ENCODE data around the gene COMT. TPM values are rescaled to one million over a fixed set of nuclear protein-coding genes. Genes with fewer than 3 reads are reported as not detected.

Gene COMT
- total and polyA plus RNA-seq, 7 donors = 63.6 to 146 (median 117) TPM

DNA sequence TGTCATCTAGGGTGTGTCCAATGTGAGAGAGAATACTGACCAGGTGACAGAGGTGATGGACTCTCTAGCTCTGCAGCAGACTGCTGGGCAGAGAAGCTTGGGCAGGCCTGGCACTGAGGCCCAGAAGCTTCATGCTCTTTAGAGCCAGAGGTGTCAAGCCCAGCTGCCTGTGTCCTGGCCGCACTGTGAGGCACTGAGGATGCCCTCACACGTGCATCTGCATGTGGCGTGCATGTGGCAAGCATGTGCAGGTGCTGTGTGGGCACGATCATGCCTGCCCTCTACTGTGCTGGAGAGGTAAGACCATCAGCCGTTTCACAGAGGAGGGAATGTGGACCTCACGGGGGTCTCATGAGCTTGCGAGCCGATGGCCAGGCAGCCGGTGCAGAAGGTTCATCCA, 15.9 kb downstream of the COMT start:
- ATAC-seq (no peak), DNase-seq (peak in 1 of 2 donors; percentile 53)
- no peaks in the 10 kb centered on the region for H3K36me3 ChIP-seq (ENCODE audit: insufficient read depth in 1 of 2, low read depth in 1 of 2)
- H3K27me3 ChIP-seq (ENCODE audit: insufficient read depth in 3 of 3, low read length in 2 of 3) = no peaks in the 10 kb centered on the region
- intact Hi-C loops (cut with DNase I) = no loop called here
- H3K9me3 ChIP-seq = no peaks in the 10 kb centered on the region
- no peak overlapping the region for H3K27ac ChIP-seq
- peaks cover 28% of the 10 kb centered on the region for H3K4me1 ChIP-seq
- TF ChIP-seq, protein P1, sequence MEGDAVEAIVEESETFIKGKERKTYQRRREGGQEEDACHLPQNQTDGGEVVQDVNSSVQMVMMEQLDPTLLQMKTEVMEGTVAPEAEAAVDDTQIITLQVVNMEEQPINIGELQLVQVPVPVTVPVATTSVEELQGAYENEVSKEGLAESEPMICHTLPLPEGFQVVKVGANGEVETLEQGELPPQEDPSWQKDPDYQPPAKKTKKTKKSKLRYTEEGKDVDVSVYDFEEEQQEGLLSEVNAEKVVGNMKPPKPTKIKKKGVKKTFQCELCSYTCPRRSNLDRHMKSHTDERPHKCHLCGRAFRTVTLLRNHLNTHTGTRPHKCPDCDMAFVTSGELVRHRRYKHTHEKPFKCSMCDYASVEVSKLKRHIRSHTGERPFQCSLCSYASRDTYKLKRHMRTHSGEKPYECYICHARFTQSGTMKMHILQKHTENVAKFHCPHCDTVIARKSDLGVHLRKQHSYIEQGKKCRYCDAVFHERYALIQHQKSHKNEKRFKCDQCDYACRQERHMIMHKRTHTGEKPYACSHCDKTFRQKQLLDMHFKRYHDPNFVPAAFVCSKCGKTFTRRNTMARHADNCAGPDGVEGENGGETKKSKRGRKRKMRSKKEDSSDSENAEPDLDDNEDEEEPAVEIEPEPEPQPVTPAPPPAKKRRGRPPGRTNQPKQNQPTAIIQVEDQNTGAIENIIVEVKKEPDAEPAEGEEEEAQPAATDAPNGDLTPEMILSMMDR (IDR thresholded peaks at IDR 0.05) = peak; percentile 8
- WGBS, 3 donors = 78 to 87% (median 87%) methylated on average over 9 of the region's 9 CpGs
- H3K4me3 ChIP-seq = no peak overlapping the region

DNA sequence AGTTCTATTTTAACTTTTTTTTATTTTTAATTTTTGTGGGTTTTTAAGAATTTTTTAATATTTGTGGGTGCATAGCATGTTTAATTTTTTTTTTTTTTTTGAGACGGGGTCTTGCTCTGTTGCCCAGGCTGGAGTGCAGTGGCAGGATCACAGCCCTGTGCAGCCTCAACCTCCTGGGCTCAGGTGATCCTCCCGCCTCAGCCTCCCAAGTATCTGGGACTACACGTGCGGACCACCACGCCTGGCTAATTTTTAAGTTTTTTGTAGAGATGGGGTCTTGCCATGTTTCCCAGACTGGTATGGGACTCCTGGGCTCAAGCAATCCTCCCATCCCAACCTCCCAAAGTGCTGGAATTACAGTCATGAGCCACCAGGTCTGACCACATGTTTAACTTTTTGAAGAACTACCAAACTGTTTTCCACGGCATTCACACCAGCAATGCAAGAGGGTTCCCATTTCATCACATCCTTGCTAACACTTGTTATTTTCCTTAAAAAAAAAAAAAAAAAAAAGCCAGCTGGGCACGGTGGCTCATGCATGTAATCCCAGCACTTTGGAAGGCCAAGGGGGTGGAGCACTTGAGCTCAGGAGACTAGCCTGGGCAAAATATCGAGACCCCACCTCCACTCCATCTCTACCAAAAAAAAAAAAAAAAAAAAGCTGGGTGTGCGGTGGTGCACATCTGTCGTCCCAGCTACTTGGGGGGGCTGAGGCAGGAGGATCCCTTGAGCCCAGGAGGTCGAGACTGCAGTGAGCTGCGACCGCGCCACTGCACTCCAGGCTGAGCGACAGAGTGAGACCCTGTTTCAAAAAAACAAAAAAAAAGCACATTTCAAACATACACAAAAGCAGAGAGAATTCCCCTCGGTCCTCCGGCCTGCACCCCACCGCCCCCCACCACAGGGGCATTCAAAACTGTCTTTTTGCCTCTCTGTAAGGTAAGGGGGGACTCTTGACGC, 16.8 kb downstream of the COMT start:
- no peaks in the 10 kb centered on the region for H3K27me3 ChIP-seq (ENCODE audit: insufficient read depth in 3 of 3, low read length in 2 of 3)
- intact Hi-C loops (cut with DNase I) = no loop called here
- H3K27ac ChIP-seq = no peak overlapping the region
- H3K9me3 ChIP-seq = no peaks in the 10 kb centered on the region
- ATAC-seq = no peak
- H3K4me1 ChIP-seq = peaks cover 24% of the 10 kb centered on the region
- H3K36me3 ChIP-seq (ENCODE audit: insufficient read depth in 1 of 2, low read depth in 1 of 2) = peaks cover 0 to 8% of the 10 kb centered on the region in 2 donors
- TF ChIP-seq, protein P1 (IDR thresholded peaks at IDR 0.05) = no peak
- peak in 1 of 2 donors; percentile 60 for DNase-seq
- WGBS, 3 donors = 73 to 86% (median 80%) methylated on average over 18 to 19 of the region's 19 CpGs
- H3K4me3 ChIP-seq = no peak overlapping the region

DNA sequence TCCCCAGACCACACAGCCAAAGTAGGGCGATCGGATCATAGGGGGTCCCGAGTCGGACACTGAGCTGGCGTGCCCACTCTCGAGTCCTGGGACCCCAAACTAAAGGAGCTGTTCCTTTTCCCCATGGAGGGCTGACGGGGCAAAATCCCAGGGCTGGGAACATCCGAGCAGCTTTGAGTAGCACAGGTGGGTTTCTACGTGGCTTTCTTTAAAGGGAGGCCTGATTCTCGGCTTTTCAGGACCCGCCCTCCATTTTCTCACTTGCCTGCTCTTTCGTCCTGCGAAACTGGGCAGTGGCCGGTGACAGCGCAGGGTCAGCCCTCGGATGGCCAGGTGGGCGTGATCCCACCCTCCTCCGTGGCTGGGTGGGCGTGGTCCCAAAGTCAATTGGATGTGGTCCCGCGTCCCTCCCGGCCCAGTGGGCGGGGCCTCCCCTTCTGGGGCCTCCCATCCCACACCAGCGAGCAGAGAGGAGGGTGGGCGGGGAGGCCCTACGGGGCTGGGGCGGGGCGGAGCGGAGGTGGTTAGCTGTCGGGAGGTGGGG, 17.5 kb downstream of the COMT start:
- H3K4me1 ChIP-seq = peaks cover 24% of the 10 kb centered on the region
- TF ChIP-seq, protein P1 (IDR thresholded peaks at IDR 0.05) = no peak
- intact Hi-C loops (cut with DNase I) = no loop called here
- H3K27ac ChIP-seq = no peak overlapping the region
- DNase-seq (peak; percentile 72 to 78), ATAC-seq (peak in 2 of 4 donors; percentile 15)
- H3K9me3 ChIP-seq = no peaks in the 10 kb centered on the region
- H3K27me3 ChIP-seq (ENCODE audit: insufficient read depth in 3 of 3, low read length in 2 of 3) = no peaks in the 10 kb centered on the region
- H3K4me3 ChIP-seq = peak overlapping the region; percentile 6
- 57 to 61% (median 58%) methylated on average over 29 to 30 of the region's 30 CpGs for WGBS, 3 donors
- H3K36me3 ChIP-seq (ENCODE audit: insufficient read depth in 1 of 2, low read depth in 1 of 2) = peaks cover 0 to 16% of the 10 kb centered on the region in 2 donors

DNA sequence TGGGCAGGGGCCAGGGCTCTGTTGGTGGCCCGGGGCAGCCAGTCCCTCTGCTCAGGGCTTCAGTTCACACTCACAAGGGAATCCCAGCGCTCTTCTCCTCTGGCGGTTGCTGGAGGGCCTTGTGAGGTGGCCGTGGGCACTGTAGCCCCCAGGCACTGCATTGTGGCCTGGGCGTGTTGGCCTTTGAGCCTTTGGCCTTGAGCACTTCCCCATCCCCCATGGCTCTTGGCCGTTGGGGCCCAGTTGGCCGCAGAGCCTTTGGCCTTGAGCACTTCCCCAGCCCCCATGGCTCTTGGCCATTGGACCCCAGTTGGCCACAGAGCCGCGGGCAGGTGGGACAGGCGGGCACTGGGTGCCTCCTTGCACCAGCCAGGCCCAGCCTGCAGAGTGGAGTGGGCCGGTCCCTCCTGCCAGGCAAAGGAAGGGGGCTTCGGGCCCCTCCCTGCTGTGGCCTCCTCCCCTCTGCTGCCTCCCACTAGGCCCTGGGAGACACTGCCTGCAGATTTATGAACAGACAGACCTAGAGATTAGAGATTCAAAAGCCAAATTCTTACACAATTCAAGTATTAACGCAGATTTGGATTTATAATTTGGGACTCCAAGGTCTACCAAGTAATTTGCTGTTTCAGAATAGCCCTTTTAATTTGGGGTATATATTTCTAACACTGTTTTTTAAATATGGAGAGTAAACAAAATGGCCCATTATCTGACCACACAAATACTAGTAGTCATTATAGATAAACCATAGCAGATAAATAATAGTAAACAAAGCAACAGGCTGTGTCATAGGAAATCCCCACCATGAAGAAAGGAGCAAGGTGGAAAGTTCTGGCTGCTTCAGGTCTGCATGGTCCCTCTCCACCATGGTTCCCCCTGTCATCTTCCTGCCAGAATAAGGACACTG, 18.3 kb downstream of the COMT start:
- Histone ChIP-seq H3K4me3 (peak overlapping the region; percentile 6), H3K4me1 (peaks cover 24% of the 10 kb centered on the region), H3K27me3 (ENCODE audit: insufficient read depth in 3 of 3, low read length in 2 of 3) (no peaks in the 10 kb centered on the region), H3K27ac (peak overlapping the region; percentile 9), H3K9me3 (no peaks in the 10 kb centered on the region), H3K36me3 (ENCODE audit: insufficient read depth in 1 of 2, low read depth in 1 of 2) (peaks cover 0 to 23% of the 10 kb centered on the region in 2 donors)
- 51 to 60% (median 56%) methylated on average over 12 to 13 of the region's 13 CpGs for WGBS, 3 donors
- intact Hi-C loops (cut with DNase I) = no loop called here
- TF ChIP-seq, protein P1 (IDR thresholded peaks at IDR 0.05) = no peak
- ATAC-seq = no peak
- DNase-seq = peak in 1 of 2 donors; percentile 17
